NT2/D1 (cell line): Measurements from ENCODE around the gene RNF40.

ENCODE experiments used
- SUZ12 ChIP-seq: IDR thresholded peaks from 2 replicates; pipeline ENCODE4 v1.6.1; 2011; ENCODE audit not compliant: insufficient read length, insufficient read depth; ENCODE audit errors: extremely low read depth
- YY1 ChIP-seq: IDR thresholded peaks from 2 replicates; pipeline ENCODE4 v1.6.1; 2011; ENCODE audit not compliant: insufficient read length, insufficient read depth
- ZNF274 ChIP-seq: IDR thresholded peaks from 2 replicates; pipeline ENCODE4 v1.6.1; 2011; ENCODE audit warnings: mild to moderate bottlenecking, low read depth, low read length

DNA sequence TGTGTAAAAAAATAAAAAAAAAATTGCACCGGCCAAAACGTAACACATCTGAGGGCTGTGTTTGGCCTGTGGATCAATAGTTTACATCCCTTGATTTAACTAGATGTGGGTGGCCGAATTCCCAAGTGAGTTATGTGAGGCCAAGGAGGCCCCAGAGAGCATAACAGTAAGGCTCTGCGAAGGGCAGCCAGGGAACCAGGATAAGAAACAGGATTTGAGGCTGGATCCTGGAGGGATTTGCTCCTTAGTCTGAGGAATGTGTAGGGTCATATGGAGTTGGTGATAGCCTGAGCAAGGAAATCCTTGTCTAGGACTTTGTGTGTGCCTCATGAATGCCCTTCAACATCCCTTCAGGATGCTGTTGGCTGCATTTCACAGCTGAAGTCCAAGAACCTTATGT, 11.9 kb upstream of the RNF40 start:
- TF ChIP-seq SUZ12 (no peak), YY1 (no peak), ZNF274 (no peak)
